NCI-H510A (cell line): ENCODE results near the gene TMEM51.
A peak's percentile ranks its signal among the peaks of the same experiment; 100 is the strongest.

Experiments used
- DNase-seq: peaks from one replicate; lab custom pipeline; 2025; lab: John Stamatoyannopoulos, UW

TMEM51 gene

DNA sequence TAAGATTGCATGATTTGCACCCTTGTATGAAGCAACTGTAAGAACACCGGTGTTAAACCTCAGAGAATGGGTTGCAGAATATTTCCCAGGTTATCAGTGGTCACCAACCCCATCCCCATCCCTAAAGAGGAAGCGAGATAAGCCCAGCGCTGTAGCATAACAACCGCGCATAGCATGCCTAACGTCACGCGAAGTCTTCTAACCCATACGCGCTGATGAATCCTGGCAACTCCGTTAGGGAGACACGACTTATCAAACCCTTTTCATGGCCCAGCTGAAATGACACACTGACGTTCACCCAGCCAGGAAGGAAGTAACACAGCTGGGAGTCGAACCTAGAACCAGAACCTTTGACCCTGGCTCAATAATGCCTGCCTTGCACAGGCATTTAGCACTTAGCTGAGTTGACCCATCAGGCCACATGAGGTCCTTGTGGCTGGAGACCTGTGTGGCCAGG lies 24.2 kb downstream of the TMEM51 start:
- DNase-seq, result no peak

DNA sequence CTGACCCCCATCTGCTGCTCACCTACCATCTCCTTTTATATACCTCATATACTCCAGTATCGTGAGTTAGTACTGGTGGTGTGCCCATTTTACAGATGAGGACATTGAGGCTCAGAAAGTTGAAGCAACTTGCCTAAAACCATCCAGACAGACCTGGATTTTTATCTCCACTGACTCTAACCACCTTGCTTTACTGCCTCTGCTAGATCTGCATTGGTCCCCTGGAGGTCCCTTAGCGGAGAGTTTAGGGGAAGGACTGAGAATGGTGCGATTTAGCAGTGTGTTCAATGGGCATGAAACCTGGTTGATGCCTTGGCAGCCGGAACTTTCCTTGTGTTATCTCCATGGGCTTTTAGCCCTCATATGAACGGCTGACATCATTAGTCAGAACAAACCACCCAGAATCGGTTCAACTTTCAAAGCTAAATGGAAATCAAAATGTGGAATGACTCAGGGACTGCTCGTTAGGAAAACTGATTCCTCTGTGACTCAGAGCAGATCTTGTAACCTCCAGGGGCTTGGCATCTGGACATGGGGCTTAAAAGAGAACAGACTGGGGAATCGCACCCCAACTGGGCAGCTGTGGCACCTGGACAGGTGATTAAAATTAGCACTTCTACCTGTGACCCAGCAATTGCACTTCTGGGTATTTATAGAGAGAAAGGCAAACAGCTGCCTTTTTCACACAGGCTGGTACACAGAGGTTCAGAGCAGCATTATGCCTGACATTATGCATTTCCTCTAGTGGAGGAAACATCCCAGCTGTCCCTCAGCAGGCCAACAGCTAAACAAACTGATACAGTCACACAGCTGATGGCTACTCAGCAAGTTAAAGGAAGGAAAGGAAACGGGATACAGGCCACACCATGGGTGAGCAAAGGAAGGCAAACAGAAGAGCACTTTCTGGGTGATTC lies 25.3 kb downstream of the TMEM51 start:
- DNase-seq, result peak; percentile 91

GRCh38 chr1:15179485-15179883 lies 25.9 kb downstream of the TMEM51 start:
- DNase-seq, result no peak

DNA sequence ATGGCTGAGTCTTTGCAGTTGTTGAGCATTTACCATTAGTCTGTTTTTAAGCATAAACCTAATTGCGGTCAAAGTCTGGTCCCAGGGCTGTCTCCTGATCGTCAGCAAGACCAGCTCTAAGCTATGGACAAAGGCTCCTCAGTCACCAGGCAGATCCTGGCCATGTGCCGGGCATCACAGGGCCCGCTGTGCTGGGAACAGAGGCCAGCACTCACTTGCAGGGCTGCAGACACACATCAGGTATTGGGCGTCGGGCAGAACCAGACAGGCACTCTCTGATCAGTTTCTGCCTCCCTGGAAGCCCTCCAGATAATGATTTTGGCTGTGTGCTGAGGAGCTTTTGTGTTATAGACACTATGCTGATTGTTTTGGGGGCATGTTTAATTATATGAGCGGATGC lies 26.6 kb downstream of the TMEM51 start:
- no peak for DNase-seq

- peak; percentile 93 for DNase-seq
Observed at GRCh38 chr1:15180945-15181523, 27.5 kb downstream of the TMEM51 start.

GRCh38 chr1:15181564-15181963 lies 28.0 kb downstream of the TMEM51 start:
- peak; percentile 93 for DNase-seq

DNA sequence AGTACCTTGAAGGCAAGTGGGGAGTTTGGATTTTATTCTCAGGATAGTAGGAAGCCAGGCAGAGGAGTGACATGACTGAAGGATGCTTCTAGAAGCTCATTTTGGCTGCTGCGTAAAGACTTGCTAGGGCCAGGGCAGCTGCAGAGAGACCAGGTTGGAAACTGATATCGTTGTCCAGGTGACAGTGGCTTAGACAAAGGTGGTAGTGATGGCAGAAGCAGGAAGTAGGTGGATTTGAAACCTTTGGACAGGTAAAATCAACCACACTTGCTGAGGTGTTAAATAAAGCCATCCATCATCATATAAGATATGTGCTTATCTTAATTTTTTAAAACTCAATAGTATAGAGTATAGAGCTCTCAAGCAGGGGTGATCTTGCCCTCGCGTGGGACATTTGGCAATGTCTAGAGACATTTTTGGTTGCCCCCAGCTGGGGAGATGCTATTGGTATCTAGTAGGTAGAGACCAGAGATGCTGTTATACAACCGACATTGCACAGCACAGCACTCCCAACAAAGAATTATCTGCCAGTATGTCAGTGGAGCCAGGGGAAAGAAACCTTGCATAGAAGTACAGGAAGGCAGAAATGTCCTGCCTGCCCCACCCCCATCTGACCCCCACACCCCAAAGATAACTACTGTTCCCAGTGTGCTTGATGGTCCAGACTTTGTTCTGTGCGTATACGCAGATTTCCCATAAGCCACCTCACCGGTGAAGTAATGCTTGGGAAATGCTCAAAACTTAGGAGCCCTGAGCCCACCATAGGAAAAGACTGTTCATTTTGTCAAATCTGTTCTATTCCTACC lies 31.1 kb downstream of the TMEM51 start:
- no peak for DNase-seq

- DNase-seq, result no peak
Observed at GRCh38 chr1:15185617-15186016, 32.1 kb downstream of the TMEM51 start.

GRCh38 chr1:15186073-15186845 lies 32.7 kb downstream of the TMEM51 start:
- no peak for DNase-seq

- no peak for DNase-seq
Observed at GRCh38 chr1:15186846-15187151, 33.3 kb downstream of the TMEM51 start.

GRCh38 chr1:15187175-15188129 lies 33.9 kb downstream of the TMEM51 start:
- no peak for DNase-seq

DNA sequence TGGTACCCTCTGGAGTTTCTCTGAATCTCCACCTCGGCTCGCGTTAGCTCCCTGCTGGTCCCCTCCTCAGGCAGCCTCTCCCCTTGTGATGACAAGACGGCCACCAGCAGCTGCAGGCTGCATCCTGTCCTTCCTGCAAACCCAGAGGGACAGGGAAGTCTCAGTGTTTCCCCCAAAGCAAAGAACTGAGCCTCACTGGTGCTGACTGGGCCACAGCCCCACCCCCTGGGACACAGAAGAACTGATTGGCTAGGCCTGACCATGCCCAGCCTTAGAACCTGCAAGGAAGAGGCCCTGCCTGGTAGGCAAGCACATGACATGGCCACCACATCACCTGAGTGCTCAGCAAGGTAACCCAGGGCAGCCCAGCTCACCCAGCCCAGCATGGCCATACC lies 34.6 kb downstream of the TMEM51 start:
- peak; percentile 66 for DNase-seq

DNA sequence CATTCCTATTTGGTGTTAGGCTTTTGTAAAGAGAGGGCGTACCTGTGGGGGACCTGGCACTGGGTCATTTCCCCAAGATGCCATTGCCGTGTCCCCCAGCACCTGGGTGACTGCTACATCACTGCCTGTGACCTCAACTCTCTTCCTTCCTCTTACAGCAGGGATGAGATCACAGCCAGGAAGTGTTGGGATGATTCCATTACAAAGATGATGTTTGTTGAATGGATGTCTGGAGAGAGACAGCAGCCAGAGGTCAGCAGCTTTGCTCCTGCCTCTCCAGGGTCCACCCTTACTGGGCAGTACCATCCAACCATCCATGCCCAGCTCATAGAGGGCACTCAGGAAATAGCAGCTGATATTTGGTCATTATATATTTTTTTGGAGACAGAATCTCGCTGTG lies 35.1 kb downstream of the TMEM51 start:
- no peak for DNase-seq

DNA sequence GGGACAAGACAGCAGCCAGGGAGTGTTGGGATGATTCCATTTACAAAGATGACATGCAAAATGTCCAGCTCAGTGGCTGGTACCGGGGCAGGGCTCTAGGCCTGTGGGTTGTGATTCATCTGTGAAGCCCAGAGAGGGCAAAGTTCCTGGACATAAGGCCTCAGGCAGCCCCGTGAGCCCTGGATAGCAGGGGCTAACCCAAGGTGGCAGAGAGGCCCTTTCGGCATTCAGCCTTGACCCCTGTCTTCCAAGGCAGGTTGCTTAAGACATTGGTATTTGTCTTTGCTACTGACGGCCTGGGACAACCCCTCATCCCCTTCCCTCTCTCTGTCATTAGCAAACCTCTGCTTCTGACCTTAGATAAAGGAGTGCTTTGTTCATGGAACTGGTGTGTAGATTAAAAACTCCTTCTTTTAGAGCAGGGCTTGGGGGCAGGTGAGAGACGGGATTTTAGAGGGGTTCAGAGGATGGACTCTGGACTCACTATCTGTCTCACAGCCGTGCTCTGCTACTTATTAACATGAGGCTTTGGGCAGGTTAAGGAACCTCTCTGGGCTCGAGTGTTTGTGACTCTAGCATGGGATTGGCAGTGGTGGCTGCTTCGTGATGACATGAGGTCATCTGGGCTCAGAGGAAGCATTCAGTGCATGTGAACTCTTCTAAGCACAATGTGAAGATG lies 36.3 kb downstream of the TMEM51 start:
- DNase-seq, result no peak

GRCh38 chr1:15191267-15191666 lies 37.7 kb downstream of the TMEM51 start:
- DNase-seq, result no peak

GRCh38 chr1:15191770-15192169 lies 38.2 kb downstream of the TMEM51 start:
- no peak for DNase-seq

DNA sequence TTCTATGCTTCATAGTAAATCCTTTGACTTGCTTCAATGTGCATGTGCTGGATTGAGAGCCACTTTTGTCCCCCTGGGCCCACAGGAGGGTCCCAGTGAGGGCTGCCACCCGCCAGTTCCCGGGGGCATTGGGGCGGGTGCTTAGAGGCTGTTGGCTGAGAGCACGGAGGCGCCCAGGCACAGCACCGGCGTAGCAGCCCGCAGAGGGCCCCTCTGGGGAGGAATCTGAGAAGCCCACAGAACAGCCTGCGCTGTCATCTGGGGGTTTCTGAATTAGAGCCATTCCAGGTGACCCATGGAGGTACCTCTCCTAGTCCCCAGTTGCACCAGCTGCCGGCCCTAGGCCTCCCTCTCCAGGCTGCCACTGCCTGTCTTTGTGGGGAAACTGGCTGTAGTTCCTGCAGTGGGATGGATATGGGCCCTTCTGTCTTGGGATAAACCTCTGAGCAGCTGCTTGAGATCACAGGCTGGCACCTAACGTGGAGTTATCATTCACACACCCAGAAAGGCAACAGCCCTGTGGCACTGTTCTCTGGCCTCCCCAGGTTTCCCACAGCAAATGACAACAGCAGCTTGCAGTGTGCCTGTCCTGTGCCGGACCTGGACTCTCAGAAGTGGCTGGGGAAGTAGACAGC lies 39.5 kb downstream of the TMEM51 start:
- no peak for DNase-seq

GRCh38 chr1:15195420-15196052 lies 42.0 kb downstream of the TMEM51 start:
- no peak for DNase-seq

GRCh38 chr1:15196069-15196468 lies 42.5 kb downstream of the TMEM51 start:
- no peak for DNase-seq
